Fibroblast of upper back skin (primary cell): ENCODE data around the gene ALB.

Source experiments
- DNase-seq: peaks from one replicate; pipeline ENCODE4 v3.0.0-alpha.2; 2013

ALB gene

DNA sequence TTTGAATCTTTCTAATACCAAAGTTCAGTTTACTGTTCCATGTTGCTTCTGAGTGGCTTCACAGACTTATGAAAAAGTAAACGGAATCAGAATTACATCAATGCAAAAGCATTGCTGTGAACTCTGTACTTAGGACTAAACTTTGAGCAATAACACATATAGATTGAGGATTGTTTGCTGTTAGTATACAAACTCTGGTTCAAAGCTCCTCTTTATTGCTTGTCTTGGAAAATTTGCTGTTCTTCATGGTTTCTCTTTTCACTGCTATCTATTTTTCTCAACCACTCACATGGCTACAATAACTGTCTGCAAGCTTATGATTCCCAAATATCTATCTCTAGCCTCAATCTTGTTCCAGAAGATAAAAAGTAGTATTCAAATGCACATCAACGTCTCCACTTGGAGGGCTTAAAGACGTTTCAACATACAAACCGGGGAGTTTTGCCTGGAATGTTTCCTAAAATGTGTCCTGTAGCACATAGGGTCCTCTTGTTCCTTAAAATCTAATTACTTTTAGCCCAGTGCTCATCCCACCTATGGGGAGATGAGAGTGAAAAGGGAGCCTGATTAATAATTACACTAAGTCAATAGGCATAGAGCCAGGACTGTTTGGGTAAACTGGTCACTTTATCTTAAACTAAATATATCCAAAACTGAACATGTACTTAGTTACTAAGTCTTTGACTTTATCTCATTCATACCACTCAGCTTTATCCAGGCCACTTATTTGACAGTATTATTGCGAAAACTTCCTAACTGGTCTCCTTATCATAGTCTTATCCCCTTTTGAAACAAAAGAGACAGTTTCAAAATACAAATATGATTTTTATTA, 28.3 kb downstream of the ALB start:
- no peak for DNase-seq

DNA sequence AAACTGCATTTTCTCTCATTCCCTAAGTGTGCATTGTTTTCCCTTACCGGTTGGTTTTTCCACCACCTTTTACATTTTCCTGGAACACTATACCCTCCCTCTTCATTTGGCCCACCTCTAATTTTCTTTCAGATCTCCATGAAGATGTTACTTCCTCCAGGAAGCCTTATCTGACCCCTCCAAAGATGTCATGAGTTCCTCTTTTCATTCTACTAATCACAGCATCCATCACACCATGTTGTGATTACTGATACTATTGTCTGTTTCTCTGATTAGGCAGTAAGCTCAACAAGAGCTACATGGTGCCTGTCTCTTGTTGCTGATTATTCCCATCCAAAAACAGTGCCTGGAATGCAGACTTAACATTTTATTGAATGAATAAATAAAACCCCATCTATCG, 29.1 kb downstream of the ALB start:
- DNase-seq: no peak

GRCh38 chr4:73434311-73434710, 30.2 kb downstream of the ALB start:
- DNase-seq: no peak

DNA sequence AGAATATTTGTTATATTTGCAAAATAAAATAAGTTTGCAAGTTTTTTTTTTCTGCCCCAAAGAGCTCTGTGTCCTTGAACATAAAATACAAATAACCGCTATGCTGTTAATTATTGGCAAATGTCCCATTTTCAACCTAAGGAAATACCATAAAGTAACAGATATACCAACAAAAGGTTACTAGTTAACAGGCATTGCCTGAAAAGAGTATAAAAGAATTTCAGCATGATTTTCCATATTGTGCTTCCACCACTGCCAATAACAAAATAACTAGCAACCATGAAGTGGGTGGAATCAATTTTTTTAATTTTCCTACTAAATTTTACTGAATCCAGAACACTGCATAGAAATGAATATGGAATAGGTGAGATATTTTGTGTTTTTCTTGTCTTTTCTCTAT, 31.9 kb downstream of the ALB start, which contains the start of gene AFP:
Gene AFP, plus strand, starts transcription at position 238 of the 400 bp plus-strand sequence. Its CDS starts 42 bp downstream, at position 280.
- no peak for DNase-seq

- DNase-seq: no peak
These were observed 32.8 kb downstream of the ALB start for GRCh38 chr4:73436674-73437557.

- DNase-seq: no peak
These were observed 33.5 kb downstream of the ALB start for GRCh38 chr4:73437558-73437956.

DNA sequence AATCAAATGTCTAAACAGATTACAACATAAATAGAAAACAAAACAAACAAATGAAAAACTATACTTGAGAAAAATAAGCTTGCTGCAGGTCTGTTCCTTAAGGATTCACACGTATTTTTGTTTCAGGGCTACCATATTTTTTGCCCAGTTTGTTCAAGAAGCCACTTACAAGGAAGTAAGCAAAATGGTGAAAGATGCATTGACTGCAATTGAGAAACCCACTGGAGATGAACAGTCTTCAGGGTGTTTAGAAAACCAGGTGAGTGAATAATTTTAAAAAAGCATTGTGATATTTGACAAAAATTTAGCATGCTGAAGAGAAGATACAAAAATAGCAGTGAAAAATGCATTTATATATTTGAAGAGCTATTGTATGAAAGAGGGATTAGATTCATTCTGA, 34.0 kb downstream of the ALB start:
- DNase-seq: no peak

DNA sequence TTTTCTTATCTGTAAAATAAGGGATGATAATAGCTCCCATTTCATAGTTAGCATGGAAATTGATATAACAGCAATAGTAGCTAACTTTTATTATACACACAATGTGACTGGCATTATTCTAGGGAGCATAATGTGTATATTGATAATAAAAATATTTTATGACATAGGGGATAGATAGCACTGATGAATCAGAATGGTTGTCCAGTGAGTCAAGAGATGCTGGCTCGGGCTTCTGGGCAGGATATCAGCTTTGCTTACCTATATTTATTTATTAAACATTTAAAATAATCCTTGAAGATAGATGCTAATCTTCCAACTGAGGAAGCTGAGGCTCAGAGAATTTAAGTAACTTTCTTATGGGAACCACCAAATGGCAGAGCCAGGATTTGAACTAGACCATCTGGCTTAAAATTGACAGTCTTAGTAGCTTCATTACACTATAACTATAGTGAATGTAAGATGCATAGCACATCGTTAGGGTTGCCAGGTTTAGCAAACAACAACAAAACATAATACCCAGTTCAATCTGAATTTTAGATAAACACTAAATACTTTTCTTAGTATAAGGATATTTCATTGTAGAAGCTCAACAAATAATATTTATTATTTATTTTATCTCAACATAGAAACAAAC, 34.6 kb downstream of the ALB start:
- DNase-seq: no peak

GRCh38 chr4:73439445-73439844, 35.4 kb downstream of the ALB start:
- DNase-seq: no peak

DNA sequence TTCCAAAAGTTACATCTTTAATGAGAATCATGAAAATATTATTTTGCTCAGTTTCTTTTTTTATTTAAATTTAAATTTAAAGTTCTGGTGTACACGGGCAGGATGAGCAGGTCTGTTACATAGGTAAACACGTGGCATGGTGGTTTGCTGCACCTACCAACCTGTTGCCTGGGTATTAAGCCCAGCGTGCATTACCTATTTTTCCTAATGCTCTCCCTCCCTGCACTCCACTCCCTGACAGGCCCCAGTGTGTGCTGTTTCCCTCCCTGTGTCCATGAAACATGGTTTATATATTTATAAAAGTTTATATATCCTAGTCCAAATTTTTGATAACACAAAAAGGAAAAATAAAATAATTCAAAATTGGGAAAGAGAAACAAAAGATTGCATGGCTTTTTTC, 35.9 kb downstream of the ALB start:
- DNase-seq: no peak

DNA sequence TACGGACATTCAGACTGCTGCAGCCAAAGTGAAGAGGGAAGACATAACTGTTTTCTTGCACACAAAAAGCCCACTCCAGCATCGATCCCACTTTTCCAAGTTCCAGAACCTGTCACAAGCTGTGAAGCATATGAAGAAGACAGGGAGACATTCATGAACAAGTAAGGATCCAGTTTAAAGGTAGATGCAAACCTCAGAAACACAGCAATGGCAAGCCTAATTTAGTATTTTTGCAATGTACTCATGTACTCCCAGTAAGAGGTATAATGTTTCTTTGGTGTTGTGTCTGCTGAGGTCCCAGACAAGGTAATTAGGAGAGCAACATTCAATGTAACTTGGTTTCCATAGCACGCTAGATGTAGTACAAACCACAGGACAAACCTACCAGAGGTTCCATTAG, 36.6 kb downstream of the ALB start:
- DNase-seq: no peak

DNA sequence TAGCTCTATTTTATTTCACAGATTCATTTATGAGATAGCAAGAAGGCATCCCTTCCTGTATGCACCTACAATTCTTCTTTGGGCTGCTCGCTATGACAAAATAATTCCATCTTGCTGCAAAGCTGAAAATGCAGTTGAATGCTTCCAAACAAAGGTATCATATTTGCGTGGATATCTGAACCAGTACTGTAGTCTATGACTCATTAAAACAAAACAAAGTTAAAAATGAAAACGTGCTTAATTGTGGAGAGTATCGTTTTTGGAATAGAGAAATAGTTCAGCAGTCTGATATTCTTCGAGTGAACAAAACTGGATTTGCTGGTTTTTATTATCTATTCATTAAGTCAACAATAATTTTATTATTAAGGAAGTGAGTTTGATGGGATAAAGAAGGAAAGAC, 38.2 kb downstream of the ALB start:
- no peak for DNase-seq

- no peak for DNase-seq
These were observed 39.1 kb downstream of the ALB start for GRCh38 chr4:73443224-73443623.

DNA sequence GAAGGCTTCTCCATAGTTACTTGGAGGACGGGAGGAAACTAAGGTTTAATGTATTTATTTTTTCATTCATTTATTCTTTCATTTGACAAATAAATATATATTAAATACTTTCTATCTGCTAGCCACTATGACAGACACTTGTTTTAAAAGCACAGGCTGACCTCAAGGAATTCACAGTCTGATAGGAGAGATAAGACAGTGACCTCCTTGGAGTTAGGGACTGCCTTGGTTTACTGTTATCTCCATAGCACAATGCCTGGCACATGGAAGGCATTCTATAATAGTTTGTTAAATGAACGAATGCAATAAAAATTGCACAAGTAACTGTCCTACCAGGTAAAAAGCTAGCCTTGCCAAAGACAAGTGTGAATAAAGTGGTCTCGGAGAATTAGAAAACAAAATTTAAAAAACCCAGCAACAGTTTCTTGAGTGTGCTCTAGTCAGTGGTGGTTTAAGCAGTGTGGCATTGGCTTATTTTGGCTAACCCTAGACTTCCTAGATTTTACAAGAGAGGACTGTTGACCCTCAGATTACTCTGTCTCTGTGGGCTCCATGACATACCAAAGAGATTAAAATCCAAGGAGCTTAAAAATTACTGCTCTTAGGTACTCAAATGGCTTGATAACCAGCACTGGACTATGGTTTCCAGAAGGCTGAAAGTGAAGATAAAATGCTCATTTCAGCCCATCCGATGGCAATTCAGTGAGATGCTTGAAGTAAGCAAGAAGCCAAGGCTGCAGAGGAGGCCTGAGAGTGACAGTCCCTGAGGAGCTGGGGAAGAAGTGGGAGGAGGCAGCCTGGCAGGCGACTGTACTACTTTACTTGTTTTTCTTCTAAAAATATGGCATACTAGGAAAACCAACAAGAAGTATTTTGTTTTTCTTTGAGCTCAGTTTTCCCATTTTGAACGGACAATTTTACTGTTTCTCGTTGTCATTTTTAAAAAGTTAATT, 41.6 kb downstream of the ALB start:
- no peak for DNase-seq

DNA sequence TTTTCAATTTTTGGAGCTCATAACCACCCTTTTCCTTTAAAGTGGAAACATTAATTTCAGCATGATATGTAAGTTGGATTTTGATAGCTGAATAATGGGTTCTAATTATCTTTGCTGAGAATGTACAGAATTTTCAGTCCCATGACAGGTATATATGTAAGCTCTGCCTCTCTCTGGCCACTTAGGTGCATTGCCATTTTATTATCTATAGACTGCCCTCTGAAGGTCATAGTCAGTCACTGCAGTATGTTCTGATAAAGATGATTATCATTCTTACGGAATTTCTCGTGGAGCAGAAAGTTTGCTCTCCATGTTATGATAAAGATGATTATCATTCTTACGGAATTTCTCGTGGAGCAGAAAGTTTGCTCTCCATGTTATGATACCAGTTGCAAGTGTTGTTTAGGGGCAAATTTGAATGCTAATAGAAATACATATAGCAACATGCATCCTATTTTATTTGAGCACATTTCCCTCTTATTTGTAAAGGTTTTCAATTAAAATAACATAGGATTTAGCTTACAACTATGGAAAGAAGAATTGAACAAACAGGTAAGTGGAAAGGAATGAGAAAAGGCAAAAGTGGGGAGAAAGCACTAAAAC, 42.4 kb downstream of the ALB start:
- peak; percentile 51 for DNase-seq

GRCh38 chr4:73447671-73448070, 43.6 kb downstream of the ALB start:
- DNase-seq: peak; percentile 77

GRCh38 chr4:73448448-73449203, 44.5 kb downstream of the ALB start:
- DNase-seq: no peak

GRCh38 chr4:73450398-73451004, 46.4 kb downstream of the ALB start:
- peak; percentile 88 for DNase-seq

DNA sequence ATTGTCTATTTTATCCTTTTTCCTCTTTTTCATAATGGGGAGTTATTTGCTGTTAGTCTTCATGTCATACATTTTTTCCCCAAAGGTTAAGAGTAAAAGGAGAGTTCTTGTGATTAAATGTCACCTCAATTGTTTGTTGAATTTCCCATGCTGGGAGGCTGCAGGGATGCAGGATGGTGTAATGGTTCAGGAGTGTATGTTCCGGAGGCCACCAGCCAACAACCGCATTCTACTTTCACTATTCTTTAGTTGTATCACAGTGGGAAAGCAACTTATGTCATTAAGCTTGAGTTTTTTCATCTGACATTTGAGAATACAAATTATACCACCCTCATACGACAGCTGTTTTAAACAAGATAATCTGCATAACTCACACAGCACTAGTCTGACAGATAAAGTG, 47.3 kb downstream of the ALB start:
- DNase-seq: peak; percentile 27

GRCh38 chr4:73451981-73452747, 48.1 kb downstream of the ALB start:
- DNase-seq: no peak
